ENCODE results near the gene PLLP. TPM values are rescaled to one million over a fixed set of nuclear protein-coding genes. Genes with fewer than 3 reads are reported as not detected.

The PLLP gene
- total RNA-seq = 1 to 10 TPM; 2.8 to 8.6 (median 4.3) TPM
- long read RNA-seq, donor 1, partial matches to known transcripts = 0 of 3 reads
- long read RNA-seq, donor 1, other reads (novel, unspliced or antisense) = 0 of 3 reads
- long read RNA-seq, donor 2, transcript PLLP-201 (4 exons, 1,512 nt) = major isoform, 17 of 19 reads
- long read RNA-seq, donor 2, partial matches to known transcripts = 0 of 19 reads
- long read RNA-seq, donor 2, other reads (novel, unspliced or antisense) = 2 of 19 reads

- DNase-seq (peak; percentile 63 to 79 (median 68)), ATAC-seq (peak; percentile 93)
- intact Hi-C loops (cut with DNase I, micrococcal nuclease) = no loop called here
- no peaks in the 10 kb centered on the region for H3K9me3 ChIP-seq
- peaks cover 11% of the 10 kb centered on the region for H3K4me1 ChIP-seq (ENCODE audit: low read depth)
- TF ChIP-seq, protein P1, sequence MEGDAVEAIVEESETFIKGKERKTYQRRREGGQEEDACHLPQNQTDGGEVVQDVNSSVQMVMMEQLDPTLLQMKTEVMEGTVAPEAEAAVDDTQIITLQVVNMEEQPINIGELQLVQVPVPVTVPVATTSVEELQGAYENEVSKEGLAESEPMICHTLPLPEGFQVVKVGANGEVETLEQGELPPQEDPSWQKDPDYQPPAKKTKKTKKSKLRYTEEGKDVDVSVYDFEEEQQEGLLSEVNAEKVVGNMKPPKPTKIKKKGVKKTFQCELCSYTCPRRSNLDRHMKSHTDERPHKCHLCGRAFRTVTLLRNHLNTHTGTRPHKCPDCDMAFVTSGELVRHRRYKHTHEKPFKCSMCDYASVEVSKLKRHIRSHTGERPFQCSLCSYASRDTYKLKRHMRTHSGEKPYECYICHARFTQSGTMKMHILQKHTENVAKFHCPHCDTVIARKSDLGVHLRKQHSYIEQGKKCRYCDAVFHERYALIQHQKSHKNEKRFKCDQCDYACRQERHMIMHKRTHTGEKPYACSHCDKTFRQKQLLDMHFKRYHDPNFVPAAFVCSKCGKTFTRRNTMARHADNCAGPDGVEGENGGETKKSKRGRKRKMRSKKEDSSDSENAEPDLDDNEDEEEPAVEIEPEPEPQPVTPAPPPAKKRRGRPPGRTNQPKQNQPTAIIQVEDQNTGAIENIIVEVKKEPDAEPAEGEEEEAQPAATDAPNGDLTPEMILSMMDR (IDR thresholded peaks at IDR 0.05) = no peak
- peak within 1 kb of the TSS; percentile 14 for H3K4me3 ChIP-seq
- no peaks in the 10 kb centered on the region for H3K36me3 ChIP-seq (ENCODE audit: low read depth)
Measured at GRCh38 chr16:57284209-57284951, at the start of gene PLLP. Gene PLLP (minus strand): TSS chr16:57284672. CDS start chr16:57284540, 132 bp downstream.

- TF ChIP-seq, protein P1 (IDR thresholded peaks at IDR 0.05) = no peak
- no peak for DNase-seq
- Histone ChIP-seq H3K4me1 (ENCODE audit: low read depth) (no peaks in the 10 kb centered on the region), H3K36me3 (ENCODE audit: low read depth) (no peaks in the 10 kb centered on the region), H3K9me3 (peaks cover 2% of the 10 kb centered on the region), H3K4me3 (no peak overlapping the region)
- ATAC-seq = no peak
- intact Hi-C loops (cut with DNase I, micrococcal nuclease) = no loop called here
Measured at GRCh38 chr16:57333402-57333801, 48.9 kb upstream of the PLLP start.

DNA sequence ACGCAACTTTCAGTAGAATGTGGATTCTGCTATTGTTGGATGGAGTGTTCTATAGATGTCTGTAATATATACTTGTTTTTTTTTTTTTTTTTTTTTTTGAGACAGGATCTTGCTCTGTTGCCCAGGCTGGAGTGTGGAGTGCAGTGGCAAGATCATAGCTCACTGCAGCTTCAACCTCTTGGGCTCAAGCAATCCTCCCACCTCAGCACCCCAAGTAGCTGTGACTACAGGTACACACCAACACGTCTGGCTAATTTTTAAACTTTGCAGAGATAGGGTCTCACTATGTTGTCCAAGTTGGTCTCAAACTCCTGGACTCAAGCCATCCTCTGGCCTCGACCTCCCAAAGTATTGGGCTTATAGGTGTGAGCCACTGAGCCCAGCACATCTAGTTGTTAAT lies 46.9 kb upstream of the PLLP start:
- Histone ChIP-seq H3K4me1 (ENCODE audit: low read depth) (no peaks in the 10 kb centered on the region), H3K9me3 (peaks cover 2% of the 10 kb centered on the region), H3K36me3 (ENCODE audit: low read depth) (no peaks in the 10 kb centered on the region), H3K4me3 (no peak overlapping the region)
- DNase-seq = no peak
- TF ChIP-seq, protein P1 (IDR thresholded peaks at IDR 0.05) = no peak
- intact Hi-C loops (cut with DNase I, micrococcal nuclease) = no loop called here
- ATAC-seq = no peak

GRCh38 chr16:57329718-57330327 lies 45.4 kb upstream of the PLLP start:
- Histone ChIP-seq H3K36me3 (ENCODE audit: low read depth) (no peaks in the 10 kb centered on the region), H3K4me3 (no peak overlapping the region), H3K9me3 (peaks cover 2% of the 10 kb centered on the region), H3K4me1 (ENCODE audit: low read depth) (no peaks in the 10 kb centered on the region)
- DNase-seq (no peak), ATAC-seq (no peak)
- TF ChIP-seq, protein P1 (IDR thresholded peaks at IDR 0.05) = no peak
- intact Hi-C loops (cut with DNase I, micrococcal nuclease) = no loop called here

- Histone ChIP-seq H3K4me3 (no peak overlapping the region), H3K9me3 (no peaks in the 10 kb centered on the region), H3K36me3 (ENCODE audit: low read depth) (no peaks in the 10 kb centered on the region), H3K4me1 (ENCODE audit: low read depth) (no peaks in the 10 kb centered on the region)
- no peak for DNase-seq
- ATAC-seq = no peak
- intact Hi-C loops (cut with DNase I, micrococcal nuclease) = no loop called here
- TF ChIP-seq, protein P1 (IDR thresholded peaks at IDR 0.05) = no peak
Measured at GRCh38 chr16:57325458-57325857, 41.0 kb upstream of the PLLP start.
